Hepatocyte (in vitro differentiated cells): ENCODE measurements around the gene SERPINF2. TPM values are rescaled to one million over a fixed set of nuclear protein-coding genes. Genes with fewer than 3 reads are reported as not detected.

Experiments
- DNase-seq: peaks from one replicate; pipeline ENCODE4 v3.0.0-alpha.2; 2016; ENCODE audit warnings: low spot score
- H2AFZ ChIP-seq: fragments of 200-600 bp; sonication (generic); 2 replicates; pipeline ENCODE4 v1.6.0; 2016; ENCODE audit warnings: antibody characterized with exemption, mild to moderate bottlenecking
- H3K27ac ChIP-seq: fragments of 200-600 bp; sonication (generic); 2 replicates; pipeline ENCODE4 v1.5.1; 2016; ENCODE audit warnings: mild to moderate bottlenecking
- H3K27me3 ChIP-seq: fragments of 200-600 bp; sonication (generic); 2 replicates; pipeline ENCODE4 v1.6.1; 2016
- H3K36me3 ChIP-seq: fragments of 200-600 bp; sonication (generic); replicated peaks from 2 replicates; pipeline ENCODE4 v1.5.1; 2016; ENCODE audit warnings: low read depth; ENCODE audit not compliant: insufficient read depth
- H3K4me1 ChIP-seq: fragments of 200-600 bp; sonication (generic); 2 replicates; pipeline ENCODE4 v1.5.1; 2016; ENCODE audit warnings: mild to moderate bottlenecking, moderate library complexity; ENCODE audit not compliant: insufficient read depth
- H3K4me2 ChIP-seq: fragments of 200-600 bp; sonication (generic); 2 replicates; pipeline ENCODE4 v1.6.0; 2016
- H3K4me3 ChIP-seq: fragments of 200-600 bp; sonication (generic); 2 replicates; pipeline ENCODE4 v1.5.1; 2016; ENCODE audit warnings: mild to moderate bottlenecking
- H3K79me2 ChIP-seq: fragments of 200-600 bp; sonication (generic); 2 replicates; pipeline ENCODE4 v1.6.0; 2017; ENCODE audit warnings: mild to moderate bottlenecking
- H3K9me2 ChIP-seq: fragments of 200-600 bp; sonication (generic); replicated peaks from 2 replicates; pipeline ENCODE4 v1.6.0; 2017; ENCODE audit warnings: mild to moderate bottlenecking; ENCODE audit not compliant: insufficient read depth
- H3K9me3 ChIP-seq: fragments of 200-600 bp; sonication (generic); 2 replicates; pipeline ENCODE4 v1.5.1; 2016; ENCODE audit warnings: low read depth, mild to moderate bottlenecking
- H4K20me1 ChIP-seq: fragments of 200-600 bp; sonication (generic); 2 replicates; pipeline ENCODE4 v1.6.0; 2016; ENCODE audit warnings: mild to moderate bottlenecking; ENCODE audit not compliant: insufficient read depth, poor library complexity, severe bottlenecking
- CTCF ChIP-seq: fragments of 200-600 bp; sonication (generic); IDR thresholded peaks from 2 replicates; pipeline ENCODE4 v1.5.1; 2016; ENCODE audit warnings: antibody characterized with exemption, mild to moderate bottlenecking; ENCODE audit not compliant: poor library complexity
- EZH2 ChIP-seq: fragments of 200-600 bp; sonication (generic); IDR thresholded peaks from 2 replicates; pipeline ENCODE4 v1.6.1; 2016; ENCODE audit warnings: antibody characterized with exemption, mild to moderate bottlenecking, borderline replicate concordance
- EZH2phosphoT487 ChIP-seq: fragments of 200-600 bp; sonication (generic); IDR thresholded peaks from one replicate; pipeline ENCODE4 v1.6.1; 2018; ENCODE audit warnings: antibody characterized with exemption, mild to moderate bottlenecking, low read depth, moderate library complexity; ENCODE audit not compliant: unreplicated experiment, severe bottlenecking
- WGBS: methylation state at CpG from one replicate; pipeline ENCODE4 v1.1.6; 2016; ENCODE audit warnings: low lambda C conversion rate; ENCODE audit errors: missing lambda C conversion rate; 5-methylcytosine and 5-hydroxymethylcytosine counted together
- polyA plus RNA-seq: library from polyadenylated mRNA; unstranded; fragments of >200 nt; fragmentation: Nextera tagmentation; extraction: Ambion mirVana; gene quantifications from 2 replicates; pipeline ENCODE4 v1.2.1, GENCODE V29; 2016
- total RNA-seq: library from RNA; depleted of rRNA; stranded (reverse); fragments of >200 nt; gene quantifications from 2 replicates; pipeline ENCODE4 v1.2.3, GENCODE V29; 2014

SERPINF2 gene
- total and polyA plus RNA-seq, 2 experiments from 2014 or later, result 127 to 164 TPM

- no peaks in the 10 kb centered on the region for H3K9me3 ChIP-seq
- no peak overlapping the region for H2AFZ ChIP-seq
- no peak overlapping the region for H3K27ac ChIP-seq
- H3K4me2 ChIP-seq, result no peak overlapping the region
- H3K27me3 ChIP-seq, result no peaks in the 10 kb centered on the region
- no peaks in the 10 kb centered on the region for H4K20me1 ChIP-seq
- TF ChIP-seq EZH2, result no peak
- TF ChIP-seq EZH2phosphoT487, result no peak
- no peak for TF ChIP-seq CTCF
- H3K4me3 ChIP-seq, result no peak overlapping the region
- 85% methylated on average over 9 of the region's 9 CpGs for WGBS
- DNase-seq, result no peak
- peaks cover 6% of the 10 kb centered on the region for H3K4me1 ChIP-seq
- H3K79me2 ChIP-seq, result no peaks in the 10 kb centered on the region
- H3K36me3 ChIP-seq, result no peaks in the 10 kb centered on the region
- no peaks in the 10 kb centered on the region for H3K9me2 ChIP-seq
These were observed 8.0 kb downstream of the SERPINF2 start for GRCh38 chr17:1750628-1751027.

GRCh38 chr17:1752425-1753262 is 10.0 kb downstream of the SERPINF2 start:
- H3K4me2 ChIP-seq, result no peak overlapping the region

GRCh38 chr17:1753767-1754429 is 11.2 kb downstream of the SERPINF2 start:
- Histone ChIP-seq H3K79me2 (no peaks in the 10 kb centered on the region), H2AFZ (no peak overlapping the region), H3K9me3 (no peaks in the 10 kb centered on the region), H3K36me3 (no peaks in the 10 kb centered on the region), H3K4me2 (no peak overlapping the region), H3K27me3 (no peaks in the 10 kb centered on the region), H3K4me3 (no peak overlapping the region), H4K20me1 (no peaks in the 10 kb centered on the region), H3K4me1 (no peaks in the 10 kb centered on the region), H3K27ac (no peak overlapping the region), H3K9me2 (no peaks in the 10 kb centered on the region)
- TF ChIP-seq CTCF (no peak), EZH2phosphoT487 (no peak), EZH2 (no peak)
- no peak for DNase-seq
- WGBS, result 90% methylated on average over 23 of the region's 23 CpGs

More at GRCh38 chr17:1752425-1753262, 10.0 kb downstream of the SERPINF2 start:
- Histone ChIP-seq H3K4me1 (no peaks in the 10 kb centered on the region), H3K4me3 (no peak overlapping the region), H3K27ac (no peak overlapping the region), H3K9me2 (no peaks in the 10 kb centered on the region), H2AFZ (no peak overlapping the region), H4K20me1 (no peaks in the 10 kb centered on the region), H3K36me3 (no peaks in the 10 kb centered on the region), H3K9me3 (no peaks in the 10 kb centered on the region), H3K27me3 (no peaks in the 10 kb centered on the region), H3K79me2 (no peaks in the 10 kb centered on the region)
- no peak for TF ChIP-seq CTCF
- no peak for TF ChIP-seq EZH2phosphoT487
- TF ChIP-seq EZH2, result no peak
- no peak for DNase-seq
- WGBS, result 73% methylated on average over 18 of the region's 18 CpGs
